RPMI7951 (cell line): ENCODE results near the gene CLDN34. TPM values are rescaled to one million over a fixed set of nuclear protein-coding genes. Genes with fewer than 3 reads are reported as not detected.
A peak's percentile ranks its signal among the peaks of the same experiment; 100 is the strongest.

Experiments
- DNase-seq: peaks from one replicate; pipeline ENCODE4 v3.0.0-alpha.2; 2012; ENCODE audit warnings: low read depth
- total RNA-seq: library from RNA; depleted of rRNA; stranded (reverse); fragments of >200 nt; shearing (Covaris generic); gene quantifications from 2 replicates; pipeline ENCODE4 v1.2.3, GENCODE V29; 2014; rRNA removed

Gene CLDN34
- total RNA-seq, 1 experiment from 2014 or later, result not detected

DNA sequence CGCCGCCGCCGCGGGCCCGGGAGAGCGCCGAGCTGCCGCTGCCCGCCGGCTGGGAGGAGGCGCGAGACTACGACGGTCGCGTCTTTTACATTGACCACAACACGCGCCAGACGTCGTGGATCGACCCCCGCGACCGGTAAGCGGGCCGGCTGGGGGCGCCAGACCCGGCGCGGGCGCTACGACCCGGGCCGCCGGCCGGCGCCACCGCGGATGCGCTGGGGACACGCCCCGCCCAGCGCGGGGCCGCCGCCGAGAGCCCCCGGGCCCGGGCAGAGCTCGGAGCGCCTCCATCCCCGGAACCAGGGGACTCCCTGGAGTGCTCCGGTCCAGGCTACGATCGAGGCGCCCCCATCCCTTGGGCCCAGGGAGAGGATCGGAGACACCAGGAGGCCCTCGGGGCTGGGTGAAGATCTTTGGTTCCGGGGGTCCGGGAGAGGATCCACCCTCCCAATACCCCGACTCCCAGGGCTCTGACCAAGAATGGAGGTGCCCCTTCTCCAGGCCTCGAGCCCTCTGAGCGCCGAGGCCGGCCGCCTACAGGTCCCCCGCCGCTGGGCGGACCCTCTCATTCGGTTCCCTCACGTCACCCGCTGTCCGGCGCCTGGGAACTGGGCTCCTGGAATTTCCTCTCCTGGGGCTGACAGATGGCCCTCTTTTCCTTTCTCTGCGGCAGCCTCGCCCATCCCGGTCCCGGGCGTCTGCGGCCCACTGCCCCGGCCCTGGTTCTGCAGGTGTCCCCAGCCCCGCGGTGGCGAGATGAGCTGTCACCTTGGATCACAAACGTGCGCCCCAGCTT is 48.8 kb downstream of the CLDN34 start:
- DNase-seq, result peak; percentile 57

DNA sequence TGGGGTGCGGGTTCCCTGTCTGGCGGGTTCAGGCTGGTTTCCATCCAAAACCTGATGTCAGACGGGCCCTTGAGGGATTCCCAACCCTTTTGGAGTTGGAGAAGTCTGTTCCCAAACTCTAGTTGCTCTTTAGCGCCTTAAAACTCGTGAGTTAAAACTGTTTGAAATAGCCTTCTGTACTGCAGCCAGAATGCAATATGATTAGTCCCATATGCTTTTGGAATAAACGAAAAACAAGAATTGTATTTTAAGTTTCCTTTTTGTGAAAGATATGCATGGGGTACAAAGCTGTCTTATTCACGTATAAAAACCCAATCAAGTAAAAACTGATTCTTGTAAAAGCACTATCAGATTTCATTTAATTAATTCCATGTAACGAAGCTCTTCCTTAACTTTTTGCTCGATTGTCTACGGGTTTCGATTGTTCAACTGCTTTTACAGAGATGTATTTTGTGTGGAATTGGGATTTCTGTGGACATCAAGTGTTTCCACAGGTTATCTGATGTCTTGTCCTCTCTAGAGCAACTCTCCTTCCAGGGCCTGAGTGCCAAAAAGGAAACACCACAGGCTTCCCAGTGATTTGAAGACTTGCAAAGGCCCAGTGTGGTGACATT is 49.5 kb downstream of the CLDN34 start:
- DNase-seq, result peak; percentile 24

DNA sequence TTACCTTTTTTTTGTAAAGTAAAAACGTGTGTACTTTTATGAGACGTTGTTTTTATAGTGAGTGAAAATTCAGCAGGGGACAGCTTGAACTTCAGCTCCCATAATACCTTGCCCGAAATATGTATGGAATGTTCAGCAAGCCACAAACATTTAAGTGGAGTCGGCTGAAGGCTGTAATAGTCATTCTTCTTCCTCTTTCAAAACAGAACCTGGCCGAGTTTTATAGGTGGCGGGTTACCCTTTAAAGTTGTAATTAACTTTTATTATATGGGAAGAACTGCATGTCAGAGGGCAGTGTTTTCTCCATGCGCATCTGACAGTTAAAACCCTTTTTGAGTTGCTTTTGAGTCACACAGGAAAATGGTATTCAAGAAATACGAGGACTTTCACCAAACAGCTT is 50.7 kb downstream of the CLDN34 start:
- DNase-seq, result peak; percentile 82

Other genes starting within 250 kb of the CLDN34 start
- gene GPR143, start 201.5 kb upstream of the CLDN34 start, total RNA-seq, result 4.3 and 6.4 TPM in 2 replicates
- 27.3 and 29.3 TPM in 2 replicates for gene SHROOM2, start 180.9 kb upstream of the CLDN34 start, total RNA-seq
- gene CLCN4, start 189.6 kb downstream of the CLDN34 start, total RNA-seq, result 0.78 and 1.2 TPM in 2 replicates